Fibroblast of lung (primary cell): ENCODE results near the gene ID1.

ENCODE experiments used
- EZH2 ChIP-seq: IDR thresholded peaks from 2 replicates; pipeline ENCODE4 v1.5.1; 2012; ENCODE audit warnings: low read length, control low read depth, mild to moderate bottlenecking; ENCODE audit errors: missing control alignments
- TF ChIP-seq, protein P1 (sequence below), 2 donors: IDR thresholded peaks in 1 of 2; conservative IDR thresholded peaks in 1 of 2; 1 replicate in 1 of 2; 2 replicates in 1 of 2; pipeline ENCODE4 v1.5.1; 2011 to 2012; ENCODE audit warnings: low read length in 2 of 2, control low read depth in 1 of 2, inconsistent platforms in 1 of 2, low read depth in 1 of 2, mild to moderate bottlenecking in 1 of 2

DNA sequence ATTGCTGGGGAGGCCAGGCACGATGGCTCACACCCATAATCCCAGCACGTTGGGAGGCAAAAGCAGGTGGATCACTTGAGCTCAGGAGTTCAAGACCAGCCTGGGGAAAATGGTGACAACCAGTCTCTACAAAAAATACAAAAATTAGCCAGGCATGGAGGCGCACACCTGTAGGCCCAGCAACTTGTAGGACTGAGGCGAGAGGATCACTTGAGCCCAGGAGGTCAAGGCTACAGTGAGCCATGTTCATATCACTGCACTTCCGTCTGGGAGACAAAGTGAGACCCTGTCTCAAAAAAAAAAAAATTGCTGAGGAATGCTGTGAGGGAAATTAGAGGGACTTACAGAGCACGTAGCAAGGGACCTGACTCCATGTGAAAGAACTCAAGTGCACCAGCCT is 40.8 kb upstream of the ID1 start:
- TF ChIP-seq, protein P1, sequence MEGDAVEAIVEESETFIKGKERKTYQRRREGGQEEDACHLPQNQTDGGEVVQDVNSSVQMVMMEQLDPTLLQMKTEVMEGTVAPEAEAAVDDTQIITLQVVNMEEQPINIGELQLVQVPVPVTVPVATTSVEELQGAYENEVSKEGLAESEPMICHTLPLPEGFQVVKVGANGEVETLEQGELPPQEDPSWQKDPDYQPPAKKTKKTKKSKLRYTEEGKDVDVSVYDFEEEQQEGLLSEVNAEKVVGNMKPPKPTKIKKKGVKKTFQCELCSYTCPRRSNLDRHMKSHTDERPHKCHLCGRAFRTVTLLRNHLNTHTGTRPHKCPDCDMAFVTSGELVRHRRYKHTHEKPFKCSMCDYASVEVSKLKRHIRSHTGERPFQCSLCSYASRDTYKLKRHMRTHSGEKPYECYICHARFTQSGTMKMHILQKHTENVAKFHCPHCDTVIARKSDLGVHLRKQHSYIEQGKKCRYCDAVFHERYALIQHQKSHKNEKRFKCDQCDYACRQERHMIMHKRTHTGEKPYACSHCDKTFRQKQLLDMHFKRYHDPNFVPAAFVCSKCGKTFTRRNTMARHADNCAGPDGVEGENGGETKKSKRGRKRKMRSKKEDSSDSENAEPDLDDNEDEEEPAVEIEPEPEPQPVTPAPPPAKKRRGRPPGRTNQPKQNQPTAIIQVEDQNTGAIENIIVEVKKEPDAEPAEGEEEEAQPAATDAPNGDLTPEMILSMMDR (conservative IDR thresholded peaks at IDR 0.05 in 1 of 2, IDR thresholded peaks at IDR 0.05 in 1 of 2; ENCODE audit: low read depth in 1 of 2, low read length in 2 of 2), result no peak
- TF ChIP-seq EZH2, result no peak
